Esophagus muscularis mucosa (tissue), 4 donors: Measurements from ENCODE around the gene MGAT4C. TPM values are rescaled to one million over a fixed set of nuclear protein-coding genes. Genes with fewer than 3 reads are reported as not detected.

Source experiments
- DNase-seq: peaks from one replicate; pipeline ENCODE4 v3.0.0-alpha.2; 2017; ENCODE audit errors: extremely low spot score
- H3K27ac ChIP-seq, 4 donors: fragments of 200-600 bp; sonication (generic); replicated peaks in 1 of 4; 1 replicate in 3 of 4; 2 replicates in 1 of 4; pipeline ENCODE4 v1.5.1; 2016 to 2019; ENCODE audit warnings: mild to moderate bottlenecking in 1 of 4
- H3K27me3 ChIP-seq, 4 donors: fragments of 200-600 bp; sonication (generic); one replicate each; pipeline versions ENCODE4 v1.5.1 to v1.6.0; 2016 to 2019
- H3K36me3 ChIP-seq, 4 donors: fragments of 200-600 bp; sonication (generic); one replicate each; pipeline ENCODE4 v1.5.1; 2016 to 2019
- H3K4me1 ChIP-seq, 4 donors: fragments of 200-600 bp; sonication (generic); one replicate each; pipeline ENCODE4 v1.5.1; 2016 to 2019
- H3K4me3 ChIP-seq, 4 donors: fragments of 200-600 bp; sonication (generic); 1 replicate in 2 of 4; 2 replicates in 2 of 4; pipeline ENCODE4 v1.5.1; 2016 to 2019; ENCODE audit warnings: mild to moderate bottlenecking in 4 of 4, moderate library complexity in 1 of 4
- H3K9me3 ChIP-seq, 4 donors: fragments of 200-600 bp; sonication (generic); 1 replicate in 3 of 4; 2 replicates in 1 of 4; pipeline ENCODE4 v1.5.1; 2016 to 2019
- CTCF ChIP-seq, 3 experiments: fragments of 200-600 bp in 2 of 3; fragments of 450-650 bp in 1 of 3; sonication (generic) in 2 of 3; IDR thresholded peaks; one replicate each; pipeline ENCODE4 v1.5.1; 2017 to 2019; ENCODE audit warnings: antibody characterized with exemption in 3 of 3, mild to moderate bottlenecking in 2 of 3, moderate library complexity in 1 of 3
- EP300 ChIP-seq: sonication (generic); formaldehyde crosslinking; IDR thresholded peaks from one replicate; pipeline ENCODE4 v1.6.1; 2017; ENCODE audit warnings: antibody characterized with exemption
- POLR2A ChIP-seq: fragments of 450-650 bp; IDR thresholded peaks from one replicate; pipeline ENCODE4 v1.6.1; 2017; ENCODE audit warnings: antibody characterized with exemption, moderate library complexity, mild to moderate bottlenecking, low read depth
- POLR2AphosphoS5 ChIP-seq, 2 donors: sonication (generic); formaldehyde crosslinking; IDR thresholded peaks; one replicate each; pipeline ENCODE4 v1.6.1; 2017; ENCODE audit warnings: antibody characterized with exemption in 2 of 2
- WGBS: methylation state at CpG from one replicate; pipeline ENCODE4 v1.1.5; 2018; 5-methylcytosine and 5-hydroxymethylcytosine counted together
- intact Hi-C: fragments of 100-400 bp; cut with DNase I; formaldehyde crosslinking; loops from one replicate; pipeline ENCODE4 v1.15.1; 2023
- total RNA-seq, 4 donors: library from RNA; depleted of rRNA; stranded (reverse); fragments of >200 nt; gene quantifications; one replicate each; pipeline versions ENCODE4 v1.1.0 to v1.2.1, GENCODE V29; 2016

Gene MGAT4C
- total RNA-seq, 4 donors from 2014 or later: 0.19 to 2.5 (median 0.38) TPM

GRCh38 chr12:86286119-86286518 is 29.9 kb upstream of the MGAT4C start:
- no peak overlapping the region for H3K27ac ChIP-seq
- no peak overlapping the region for H3K4me3 ChIP-seq
- H3K36me3 ChIP-seq: no peaks in the 10 kb centered on the region
- H3K4me1 ChIP-seq: no peaks in the 10 kb centered on the region
- no peaks in the 10 kb centered on the region for H3K9me3 ChIP-seq
- intact Hi-C loops: no loop called here
- H3K27me3 ChIP-seq: no peaks in the 10 kb centered on the region
- DNase-seq: no peak
- 59% methylated on average over 2 of the region's 2 CpGs for WGBS
- TF ChIP-seq POLR2AphosphoS5 (IDR thresholded peaks at IDR 0.05): no peak
- no peak for TF ChIP-seq EP300
- TF ChIP-seq POLR2A: no peak
- TF ChIP-seq CTCF (IDR thresholded peaks at IDR 0.05): no peak

GRCh38 chr12:86283620-86284019 is 27.4 kb upstream of the MGAT4C start:
- intact Hi-C loops: no loop called here
- DNase-seq: no peak
- H3K4me1 ChIP-seq: no peaks in the 10 kb centered on the region
- TF ChIP-seq CTCF (IDR thresholded peaks at IDR 0.05) (no peak), POLR2AphosphoS5 (IDR thresholded peaks at IDR 0.05) (no peak), EP300 (no peak), POLR2A (no peak)
- no peak overlapping the region for H3K4me3 ChIP-seq
- H3K27me3 ChIP-seq: no peaks in the 10 kb centered on the region
- WGBS: 33% methylated on average over 2 of the region's 2 CpGs
- H3K27ac ChIP-seq: no peak overlapping the region
- H3K9me3 ChIP-seq: no peaks in the 10 kb centered on the region
- no peaks in the 10 kb centered on the region for H3K36me3 ChIP-seq

DNA sequence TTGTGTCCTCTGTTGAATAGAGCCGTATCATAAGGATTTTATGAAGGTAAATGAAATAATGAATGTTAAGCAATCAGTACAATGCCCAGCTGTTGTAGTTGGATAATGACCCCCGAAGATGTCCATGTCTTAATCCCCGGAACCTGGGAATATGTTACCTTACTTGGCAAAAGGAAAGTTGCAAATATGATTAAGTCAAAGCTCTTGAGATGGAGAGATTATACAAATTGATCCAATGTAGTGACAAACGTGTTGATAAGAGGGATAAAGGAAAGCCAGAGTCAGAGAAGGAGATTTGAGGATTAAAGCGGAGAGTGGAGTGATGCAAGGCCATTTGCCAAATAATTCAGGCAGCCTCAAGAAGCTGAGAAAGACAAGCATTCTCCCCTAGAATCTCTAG is 19.2 kb upstream of the MGAT4C start:
- no peaks in the 10 kb centered on the region for H3K36me3 ChIP-seq
- no peak overlapping the region for H3K4me3 ChIP-seq
- no peaks in the 10 kb centered on the region for H3K4me1 ChIP-seq
- H3K9me3 ChIP-seq: no peaks in the 10 kb centered on the region
- WGBS: 85% methylated on average over 5 of the region's 5 CpGs
- no peak for DNase-seq
- no peak for TF ChIP-seq POLR2AphosphoS5 (IDR thresholded peaks at IDR 0.05)
- TF ChIP-seq POLR2A: no peak
- TF ChIP-seq CTCF (IDR thresholded peaks at IDR 0.05): no peak
- TF ChIP-seq EP300: no peak
- H3K27ac ChIP-seq: no peak overlapping the region
- H3K27me3 ChIP-seq: no peaks in the 10 kb centered on the region
- intact Hi-C loops: no loop called here

- DNase-seq: no peak
- no peak overlapping the region for H3K27ac ChIP-seq
- H3K9me3 ChIP-seq: no peaks in the 10 kb centered on the region
- H3K4me3 ChIP-seq: no peak overlapping the region
- TF ChIP-seq EP300 (no peak), POLR2AphosphoS5 (IDR thresholded peaks at IDR 0.05) (no peak), CTCF (IDR thresholded peaks at IDR 0.05) (no peak), POLR2A (no peak)
- WGBS: 80% methylated on average over 5 of the region's 5 CpGs
- H3K4me1 ChIP-seq: no peaks in the 10 kb centered on the region
- intact Hi-C loops: no loop called here
- peaks cover 0 to 10% (median 0%) of the 10 kb centered on the region in 4 donors for H3K27me3 ChIP-seq
- H3K36me3 ChIP-seq: no peaks in the 10 kb centered on the region
These were observed 9.1 kb upstream of the MGAT4C start for GRCh38 chr12:86265329-86265695.

- Histone ChIP-seq H3K36me3 (no peaks in the 10 kb centered on the region), H3K4me1 (no peaks in the 10 kb centered on the region), H3K9me3 (no peaks in the 10 kb centered on the region), H3K27me3 (peaks cover 0 to 10% (median 0%) of the 10 kb centered on the region in 4 donors), H3K27ac (no peak overlapping the region), H3K4me3 (peak overlapping the region in 1 of 4 donors; percentile 24)
- WGBS: 30% methylated on average over 9 of the region's 38 CpGs
- no peak for DNase-seq
- TF ChIP-seq CTCF (IDR thresholded peaks at IDR 0.05) (no peak), POLR2AphosphoS5 (IDR thresholded peaks at IDR 0.05) (no peak), EP300 (no peak), POLR2A (no peak)
- intact Hi-C loops: no loop called here
These were observed 8.5 kb upstream of the MGAT4C start for GRCh38 chr12:86264451-86265328.
